ENCODE measurements around the gene ZSCAN22.

Gene ZSCAN22

DNA sequence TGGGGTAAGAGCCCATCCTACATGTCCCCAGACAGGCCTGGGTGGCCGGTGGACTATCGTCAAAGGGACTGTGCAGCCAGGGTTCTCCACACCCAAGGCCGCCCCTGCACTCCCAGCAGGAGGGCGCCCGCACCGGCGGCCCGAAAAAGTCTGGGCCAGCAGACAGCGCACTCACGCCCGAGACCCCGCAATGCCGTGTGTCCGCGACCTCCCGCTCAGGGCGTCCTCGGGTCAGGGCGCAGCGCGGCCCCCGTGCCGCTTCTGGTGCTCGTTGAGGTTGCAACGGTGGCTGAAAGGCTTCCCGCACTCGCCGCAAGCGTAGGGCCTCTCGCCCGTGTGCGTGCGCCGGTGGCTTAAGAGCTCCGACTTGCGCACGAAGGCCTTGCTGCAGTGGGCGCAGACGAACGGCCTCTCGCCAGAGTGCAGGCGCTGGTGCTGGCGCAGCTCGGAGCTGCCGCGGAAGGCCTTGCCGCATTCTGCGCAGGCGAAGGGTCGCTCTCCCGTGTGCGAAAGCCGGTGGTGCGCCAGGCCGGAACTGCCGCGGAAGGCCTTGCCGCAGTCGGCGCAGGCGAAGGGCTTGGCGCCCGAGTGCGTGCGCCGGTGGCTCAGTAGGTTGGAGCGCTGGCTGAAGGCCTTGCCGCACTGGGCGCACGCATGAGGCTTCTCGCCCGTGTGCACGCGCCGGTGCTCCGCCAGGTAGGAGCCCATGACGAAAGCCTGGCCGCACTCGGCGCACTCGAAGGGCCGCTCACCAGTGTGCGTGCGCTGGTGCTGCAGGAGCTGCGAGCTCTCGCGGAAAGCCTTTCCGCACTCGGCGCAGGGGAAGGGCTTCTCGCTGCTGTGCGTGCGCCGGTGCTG lies 29.3 kb downstream of the ZSCAN22 start:
- Mint-ChIP-seq H3K36me3 (ENCODE audit: low read depth) (peaks cover 11% of the 10 kb centered on the region), H3K4me1 (peaks cover 27% of the 10 kb centered on the region), H3K27ac (no peak overlapping the region), H3K27me3 (ENCODE audit: low read depth, poor library complexity) (peaks cover 4% of the 10 kb centered on the region), H3K4me3 (no peak overlapping the region), H3K9me3 (no peaks in the 10 kb centered on the region)
- TF ChIP-seq, protein P1, sequence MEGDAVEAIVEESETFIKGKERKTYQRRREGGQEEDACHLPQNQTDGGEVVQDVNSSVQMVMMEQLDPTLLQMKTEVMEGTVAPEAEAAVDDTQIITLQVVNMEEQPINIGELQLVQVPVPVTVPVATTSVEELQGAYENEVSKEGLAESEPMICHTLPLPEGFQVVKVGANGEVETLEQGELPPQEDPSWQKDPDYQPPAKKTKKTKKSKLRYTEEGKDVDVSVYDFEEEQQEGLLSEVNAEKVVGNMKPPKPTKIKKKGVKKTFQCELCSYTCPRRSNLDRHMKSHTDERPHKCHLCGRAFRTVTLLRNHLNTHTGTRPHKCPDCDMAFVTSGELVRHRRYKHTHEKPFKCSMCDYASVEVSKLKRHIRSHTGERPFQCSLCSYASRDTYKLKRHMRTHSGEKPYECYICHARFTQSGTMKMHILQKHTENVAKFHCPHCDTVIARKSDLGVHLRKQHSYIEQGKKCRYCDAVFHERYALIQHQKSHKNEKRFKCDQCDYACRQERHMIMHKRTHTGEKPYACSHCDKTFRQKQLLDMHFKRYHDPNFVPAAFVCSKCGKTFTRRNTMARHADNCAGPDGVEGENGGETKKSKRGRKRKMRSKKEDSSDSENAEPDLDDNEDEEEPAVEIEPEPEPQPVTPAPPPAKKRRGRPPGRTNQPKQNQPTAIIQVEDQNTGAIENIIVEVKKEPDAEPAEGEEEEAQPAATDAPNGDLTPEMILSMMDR (IDR thresholded peaks at IDR 0.05): no peak
- no peak for DNase-seq

DNA sequence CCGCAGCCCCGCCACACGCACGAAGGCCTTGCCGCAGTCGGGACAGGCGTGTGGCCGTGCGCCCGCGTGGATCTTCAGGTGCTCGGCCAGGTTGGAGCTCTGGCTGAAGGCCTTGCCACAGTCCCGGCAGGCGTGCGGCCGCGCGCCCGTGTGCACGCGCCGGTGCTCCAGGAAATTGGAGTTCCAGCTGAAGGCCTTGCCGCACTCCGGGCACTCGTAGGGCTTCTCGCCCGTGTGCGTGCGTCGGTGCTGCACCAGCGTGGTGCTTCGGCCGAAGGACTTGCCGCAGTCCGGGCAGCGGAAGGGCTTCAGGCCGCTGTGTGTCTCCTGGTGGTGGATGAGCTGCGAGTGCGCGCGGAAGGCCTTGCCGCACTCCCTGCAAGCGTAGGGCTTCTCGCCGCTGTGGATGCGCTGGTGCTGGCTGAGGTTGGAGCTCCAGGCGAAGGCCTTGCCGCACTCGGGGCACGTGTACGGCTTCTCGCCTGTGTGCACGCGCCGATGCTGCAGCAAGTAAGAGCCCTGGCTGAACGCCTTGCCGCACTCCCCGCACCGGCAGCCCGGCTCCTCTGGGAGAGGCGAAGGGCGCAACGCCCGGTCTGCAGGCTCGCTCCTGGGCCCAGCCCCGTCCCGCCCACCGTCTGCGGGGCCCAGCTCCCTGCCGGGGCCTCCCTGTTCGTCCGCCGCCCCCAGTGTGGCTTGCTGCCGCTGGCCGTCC lies 30.1 kb downstream of the ZSCAN22 start:
- Mint-ChIP-seq H3K27ac (no peak overlapping the region), H3K27me3 (ENCODE audit: low read depth, poor library complexity) (peaks cover 4% of the 10 kb centered on the region), H3K4me3 (no peak overlapping the region), H3K9me3 (no peaks in the 10 kb centered on the region), H3K4me1 (peaks cover 34% of the 10 kb centered on the region), H3K36me3 (ENCODE audit: low read depth) (peaks cover 11% of the 10 kb centered on the region)
- DNase-seq: no peak
- TF ChIP-seq, protein P1 (IDR thresholded peaks at IDR 0.05): no peak

DNA sequence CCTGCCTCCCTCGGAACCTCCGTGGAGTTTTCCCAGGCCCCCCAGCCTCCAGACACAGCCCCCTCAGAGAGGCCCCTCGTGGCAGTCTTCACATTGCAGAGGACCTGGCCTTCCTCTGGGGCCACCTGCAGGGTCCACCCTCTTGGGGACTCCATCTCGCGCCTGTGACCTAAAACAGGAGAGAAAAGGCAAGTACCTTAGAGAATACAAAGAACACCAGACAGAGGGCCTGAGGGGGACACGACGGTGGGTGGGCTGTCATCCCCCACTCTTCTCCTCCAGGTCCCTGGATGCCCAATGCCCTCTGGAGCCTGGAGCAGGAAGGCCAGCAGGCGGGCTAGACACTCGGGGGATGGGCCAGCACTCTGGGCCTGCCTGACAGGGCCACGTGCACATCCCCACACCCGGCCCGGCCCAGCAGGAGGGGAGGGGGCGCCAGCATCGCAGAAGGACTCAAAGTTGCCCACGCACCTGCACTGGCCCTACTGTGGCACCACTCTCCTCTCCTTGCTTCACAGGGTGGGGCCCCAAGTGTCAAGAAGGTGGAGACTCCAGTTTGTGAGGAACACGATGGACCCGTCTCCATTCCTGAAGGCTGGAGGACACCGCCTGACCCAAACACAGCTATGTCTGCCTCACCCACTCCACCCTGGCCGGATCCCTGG lies 30.8 kb downstream of the ZSCAN22 start:
- Mint-ChIP-seq H3K4me1 (peaks cover 30% of the 10 kb centered on the region), H3K4me3 (no peak overlapping the region), H3K9me3 (no peaks in the 10 kb centered on the region), H3K27me3 (ENCODE audit: low read depth, poor library complexity) (peaks cover 4% of the 10 kb centered on the region), H3K36me3 (ENCODE audit: low read depth) (peaks cover 7% of the 10 kb centered on the region), H3K27ac (peak overlapping the region; percentile 69)
- no peak for DNase-seq
- TF ChIP-seq, protein P1 (IDR thresholded peaks at IDR 0.05): no peak

DNA sequence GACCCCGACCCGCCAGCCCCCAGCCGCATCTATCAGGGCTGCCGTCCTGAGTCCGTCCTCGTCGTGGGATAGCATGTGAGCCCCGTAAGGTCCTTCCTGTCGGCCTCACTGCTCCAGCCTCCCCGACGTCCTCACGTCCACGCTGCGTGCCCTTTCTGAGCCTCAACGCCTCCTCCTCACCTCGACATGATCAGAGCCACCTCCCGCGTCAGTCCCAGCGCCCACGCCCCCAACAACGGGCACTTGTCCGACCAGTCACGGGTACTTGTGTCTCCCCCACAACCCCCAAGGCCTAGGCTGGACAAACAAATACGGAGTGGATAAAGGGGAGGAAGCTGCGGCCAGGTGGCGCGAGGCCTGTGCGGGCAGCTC lies 35.1 kb downstream of the ZSCAN22 start:
- Mint-ChIP-seq H3K36me3 (ENCODE audit: low read depth) (no peaks in the 10 kb centered on the region), H3K4me1 (peaks cover 26% of the 10 kb centered on the region), H3K27me3 (ENCODE audit: low read depth, poor library complexity) (peaks cover 4% of the 10 kb centered on the region), H3K9me3 (no peaks in the 10 kb centered on the region), H3K4me3 (peak overlapping the region; percentile 97), H3K27ac (peak overlapping the region; percentile 99)
- TF ChIP-seq, protein P1 (IDR thresholded peaks at IDR 0.05): no peak
- no peak for DNase-seq

DNA sequence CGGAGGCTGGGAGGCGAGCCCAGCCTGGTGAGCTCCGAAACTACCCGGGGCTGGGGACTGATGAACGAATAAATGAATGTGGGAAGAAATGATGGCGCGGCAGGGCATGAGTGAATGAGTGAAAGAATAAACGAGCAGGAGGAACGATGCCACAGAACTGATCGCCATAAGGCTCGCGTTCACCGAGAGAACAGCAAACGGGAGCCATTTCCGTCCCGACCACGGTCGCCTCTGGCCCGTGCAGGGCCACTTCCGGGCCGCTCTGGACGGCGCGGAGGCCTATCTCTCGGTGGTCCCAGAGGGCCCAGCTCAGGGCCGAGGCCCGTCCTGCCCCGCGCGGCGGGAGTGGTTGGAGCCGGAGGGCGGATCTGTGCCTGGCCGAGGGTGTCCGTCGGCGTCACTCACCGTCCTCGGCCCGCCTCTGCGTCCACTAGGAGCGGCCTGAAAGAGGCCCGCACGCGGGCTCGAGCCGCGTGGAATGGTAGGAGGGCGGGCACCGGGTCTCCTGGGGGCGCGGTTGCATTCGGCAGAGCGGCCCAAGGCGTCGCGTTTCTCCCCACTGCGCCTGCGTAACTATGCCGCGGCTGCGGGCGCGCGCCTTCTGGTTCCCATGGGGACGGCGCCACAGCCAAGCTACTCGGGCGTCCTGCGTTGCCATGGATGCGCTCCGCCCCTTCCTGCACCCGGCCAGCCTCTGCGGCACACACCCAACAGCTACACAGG lies 35.6 kb downstream of the ZSCAN22 start, which contains the start of gene ZNF497:
Gene ZNF497 (minus strand): TSS at position 480 of the 723 bp plus-strand sequence. CDS start 5,116 bp downstream, outside the sequence.
- Mint-ChIP-seq H3K4me1 (peaks cover 26% of the 10 kb centered on the region), H3K27ac (peak within 1 kb of the TSS; percentile 99), H3K36me3 (ENCODE audit: low read depth) (peaks cover 4% of the 10 kb centered on the region), H3K4me3 (peak within 1 kb of the TSS; percentile 97), H3K27me3 (ENCODE audit: low read depth, poor library complexity) (peaks cover 4% of the 10 kb centered on the region), H3K9me3 (no peaks in the 10 kb centered on the region)
- TF ChIP-seq, protein P1 (IDR thresholded peaks at IDR 0.05): no peak
- peak; percentile 97 for DNase-seq

All from nephron progenitor cell (in vitro differentiated cells).